HAP-1 (cell line): ENCODE data around the gene ADAMTS8.

ENCODE experiments used
- DNase-seq, 2 experiments: peaks; one replicate each; pipeline ENCODE4 v3.0.0-alpha.2; 2016 to 2020; ENCODE audit warnings: low spot score in 2 of 2
- H3K27me3 ChIP-seq: fragments of 250-450 bp; sonication (Bioruptor Pico); 2 replicates; pipeline ENCODE4 v1.5.1; 2020; ENCODE audit warnings: low read depth, mild to moderate bottlenecking, moderate library complexity
- H3K36me3 ChIP-seq: fragments of 250-450 bp; sonication (Bioruptor Pico); replicated peaks from 2 replicates; pipeline ENCODE4 v1.5.1; 2020; ENCODE audit warnings: mild to moderate bottlenecking
- H3K4me1 ChIP-seq: fragments of 250-450 bp; sonication (Bioruptor Pico); 2 replicates; pipeline ENCODE4 v1.5.1; 2020; ENCODE audit warnings: mild to moderate bottlenecking
- H3K4me3 ChIP-seq: fragments of 250-450 bp; sonication (Bioruptor Pico); 2 replicates; pipeline ENCODE4 v1.5.1; 2020; ENCODE audit warnings: mild to moderate bottlenecking, moderate library complexity
- H3K9me3 ChIP-seq: fragments of 250-450 bp; sonication (Bioruptor Pico); 2 replicates; pipeline ENCODE4 v1.5.1; 2020; ENCODE audit warnings: mild to moderate bottlenecking, moderate library complexity
- in situ Hi-C: fragments of 300-500 bp; cut with MboI; formaldehyde crosslinking; loops from 3 replicates; pipeline ENCODE4 v1.14.3; 2020; ENCODE audit warnings: low sequenced_read_pairs, inconsistent platforms, mixed read lengths

The ADAMTS8 gene

DNA sequence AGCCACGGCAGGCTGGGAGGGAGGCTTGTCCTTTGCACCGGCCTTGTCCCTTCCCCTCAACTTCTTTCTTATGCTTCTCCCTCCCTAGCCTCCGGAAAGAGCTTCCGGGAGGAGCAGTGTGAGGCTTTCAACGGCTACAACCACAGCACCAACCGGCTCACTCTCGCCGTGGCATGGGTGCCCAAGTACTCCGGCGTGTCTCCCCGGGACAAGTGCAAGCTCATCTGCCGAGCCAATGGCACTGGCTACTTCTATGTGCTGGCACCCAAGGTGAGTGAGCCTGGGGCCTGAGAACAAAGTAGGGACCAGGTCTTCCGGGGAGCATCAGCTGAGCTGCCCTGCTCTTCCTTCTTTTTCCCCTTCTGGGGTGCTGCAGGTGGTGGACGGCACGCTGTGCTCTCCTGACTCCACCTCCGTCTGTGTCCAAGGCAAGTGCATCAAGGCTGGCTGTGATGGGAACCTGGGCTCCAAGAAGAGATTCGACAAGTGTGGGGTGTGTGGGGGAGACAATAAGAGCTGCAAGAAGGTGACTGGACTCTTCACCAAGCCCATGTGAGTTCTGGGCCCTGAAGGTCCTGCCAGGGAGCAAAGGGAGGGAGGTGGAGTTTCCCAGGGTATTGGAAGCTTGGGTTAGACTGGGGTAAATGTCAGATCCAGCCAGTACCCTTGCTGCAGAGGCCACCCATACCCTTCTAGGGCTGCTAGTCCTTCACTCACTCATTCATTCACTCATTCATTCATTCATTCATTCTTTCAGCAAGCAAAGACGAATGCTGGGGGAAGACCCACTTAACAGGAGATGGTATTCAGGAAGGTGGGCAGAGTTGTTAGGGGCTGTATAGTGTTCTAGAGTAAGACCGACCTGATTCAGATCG lies 42.7 kb upstream of the ADAMTS8 start:
- Histone ChIP-seq H3K4me3 (no peak overlapping the region), H3K27me3 (no peaks in the 10 kb centered on the region), H3K9me3 (no peaks in the 10 kb centered on the region), H3K36me3 (no peaks in the 10 kb centered on the region), H3K4me1 (no peaks in the 10 kb centered on the region)
- DNase-seq, result no peak
- in situ Hi-C loops, result no loop called here

DNA sequence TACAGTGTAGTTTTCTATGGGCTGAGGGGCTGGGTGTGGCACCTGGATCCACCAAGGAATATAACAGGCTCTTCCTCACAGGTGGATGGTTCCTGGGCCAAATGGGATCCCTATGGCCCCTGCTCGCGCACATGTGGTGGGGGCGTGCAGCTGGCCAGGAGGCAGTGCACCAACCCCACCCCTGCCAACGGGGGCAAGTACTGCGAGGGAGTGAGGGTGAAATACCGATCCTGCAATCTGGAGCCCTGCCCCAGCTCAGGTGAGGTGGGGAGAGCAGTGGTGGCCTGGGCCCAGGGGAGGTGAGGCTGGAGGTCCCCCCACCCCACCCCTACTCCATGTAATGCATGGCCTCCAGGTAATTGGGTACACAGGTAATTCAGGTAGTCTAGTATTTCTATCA lies 40.8 kb upstream of the ADAMTS8 start:
- in situ Hi-C loops, result no loop called here
- H3K9me3 ChIP-seq, result no peaks in the 10 kb centered on the region
- H3K4me3 ChIP-seq, result no peak overlapping the region
- DNase-seq, result no peak
- no peaks in the 10 kb centered on the region for H3K4me1 ChIP-seq
- no peaks in the 10 kb centered on the region for H3K36me3 ChIP-seq
- no peaks in the 10 kb centered on the region for H3K27me3 ChIP-seq

DNA sequence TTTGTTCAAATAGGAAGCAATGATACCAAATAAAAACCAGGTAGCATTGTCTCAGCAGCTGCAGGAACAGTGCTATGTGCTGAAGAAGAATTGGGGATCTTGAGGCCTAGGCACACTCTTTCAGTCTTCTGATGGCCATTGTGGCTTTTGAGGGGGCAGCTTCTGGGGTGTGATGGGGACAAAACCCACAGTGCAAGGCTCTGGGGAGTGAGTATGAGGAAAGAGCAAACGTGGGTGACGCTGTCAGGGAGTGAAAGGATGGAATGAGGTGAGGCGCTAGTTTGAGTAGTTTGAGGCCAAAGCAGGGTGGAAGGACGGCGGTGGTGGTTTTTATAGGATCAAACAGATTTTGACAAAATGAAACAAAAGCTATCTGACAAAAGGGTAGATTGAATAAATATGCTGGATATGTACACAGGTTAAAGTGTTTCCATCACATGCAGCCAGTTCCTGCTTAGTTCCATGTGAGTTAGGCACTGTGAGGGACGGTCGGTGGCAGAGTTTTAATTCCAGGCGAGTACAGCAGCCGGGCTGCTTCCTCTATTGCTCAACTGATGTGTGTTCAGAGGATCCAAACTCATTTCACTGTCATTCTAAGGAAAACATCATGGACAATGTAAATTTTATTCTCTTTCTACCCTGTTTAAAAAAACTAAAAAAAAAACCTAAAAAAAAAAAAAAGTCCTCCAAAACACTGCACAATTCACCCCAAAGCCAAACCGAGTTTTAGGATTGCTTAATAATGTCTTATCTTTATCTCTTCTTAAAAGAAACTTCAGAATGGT lies 38.9 kb upstream of the ADAMTS8 start:
- Histone ChIP-seq H3K27me3 (no peaks in the 10 kb centered on the region), H3K9me3 (no peaks in the 10 kb centered on the region), H3K36me3 (no peaks in the 10 kb centered on the region), H3K4me1 (no peaks in the 10 kb centered on the region), H3K4me3 (no peak overlapping the region)
- in situ Hi-C loops, result no loop called here
- DNase-seq, result no peak

DNA sequence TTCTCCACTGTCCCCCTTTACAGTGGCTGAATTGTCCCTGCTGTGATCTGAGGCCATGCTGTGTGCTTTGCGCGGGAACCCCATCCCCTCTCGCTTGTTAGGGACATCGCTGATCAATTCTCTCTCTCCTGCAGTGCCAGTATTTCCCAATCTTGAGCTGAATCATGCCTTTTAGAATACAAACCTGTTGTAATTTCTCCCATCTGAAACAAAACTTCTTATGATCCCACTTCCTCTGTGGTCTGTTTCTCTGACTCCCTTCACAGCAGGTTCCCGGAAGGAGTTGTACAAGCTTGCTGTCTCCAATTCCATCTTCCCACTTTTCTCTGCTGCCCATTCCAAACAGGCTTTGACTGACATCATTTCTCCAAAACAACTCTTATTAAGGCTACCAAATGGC lies 36.9 kb upstream of the ADAMTS8 start:
- in situ Hi-C loops, result no loop called here
- Histone ChIP-seq H3K27me3 (no peaks in the 10 kb centered on the region), H3K4me1 (no peaks in the 10 kb centered on the region), H3K9me3 (no peaks in the 10 kb centered on the region), H3K4me3 (no peak overlapping the region), H3K36me3 (no peaks in the 10 kb centered on the region)
- no peak for DNase-seq

DNA sequence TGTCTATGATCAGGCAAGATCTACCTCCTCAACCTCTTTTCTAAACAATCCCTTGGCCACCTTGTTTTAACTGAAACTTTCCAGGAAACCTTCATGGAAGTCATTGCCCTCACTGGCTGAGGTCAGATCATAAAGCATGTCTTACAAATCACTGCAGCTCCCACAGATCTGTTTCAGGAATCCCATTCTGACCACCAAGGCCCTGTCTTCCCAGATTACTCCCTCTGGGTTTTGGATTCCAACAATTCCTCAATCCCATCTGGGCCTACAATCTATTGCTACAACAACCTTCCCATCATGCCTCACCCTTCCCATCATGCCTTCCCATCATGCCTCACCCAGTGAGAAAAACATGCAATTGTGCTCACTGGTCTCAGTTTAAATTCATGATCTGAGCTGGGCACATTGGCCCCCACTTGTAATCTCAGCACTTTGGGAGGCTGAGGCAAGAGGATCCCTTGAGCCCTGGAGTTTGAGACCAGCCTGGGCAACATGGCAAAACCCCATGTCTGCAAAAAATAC lies 35.9 kb upstream of the ADAMTS8 start:
- Histone ChIP-seq H3K4me3 (no peak overlapping the region), H3K36me3 (no peaks in the 10 kb centered on the region), H3K27me3 (no peaks in the 10 kb centered on the region), H3K9me3 (no peaks in the 10 kb centered on the region), H3K4me1 (no peaks in the 10 kb centered on the region)
- DNase-seq, result no peak
- in situ Hi-C loops, result no loop called here

DNA sequence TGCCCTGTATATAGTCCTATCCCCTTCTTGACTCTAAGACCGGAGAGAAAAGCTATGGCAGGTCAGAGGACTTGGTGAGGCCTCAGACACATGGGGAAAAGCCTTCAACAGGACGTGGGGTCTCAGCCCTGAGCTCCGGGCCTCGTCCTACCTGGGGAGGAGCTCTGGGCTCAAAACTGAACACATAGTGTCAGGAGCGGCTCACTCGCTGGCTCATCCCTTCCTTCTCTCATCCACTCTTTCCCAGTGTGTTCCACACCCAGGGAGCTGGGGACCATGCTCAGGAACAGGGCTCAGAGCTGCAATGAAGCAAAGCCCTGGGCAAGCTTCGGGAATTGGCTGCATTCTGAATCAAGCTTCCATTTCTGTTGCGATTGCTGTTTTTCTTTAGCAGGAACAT lies 34.5 kb upstream of the ADAMTS8 start:
- in situ Hi-C loops, result no loop called here
- no peaks in the 10 kb centered on the region for H3K36me3 ChIP-seq
- no peaks in the 10 kb centered on the region for H3K4me1 ChIP-seq
- no peaks in the 10 kb centered on the region for H3K9me3 ChIP-seq
- no peak overlapping the region for H3K4me3 ChIP-seq
- no peak for DNase-seq
- H3K27me3 ChIP-seq, result no peaks in the 10 kb centered on the region

DNA sequence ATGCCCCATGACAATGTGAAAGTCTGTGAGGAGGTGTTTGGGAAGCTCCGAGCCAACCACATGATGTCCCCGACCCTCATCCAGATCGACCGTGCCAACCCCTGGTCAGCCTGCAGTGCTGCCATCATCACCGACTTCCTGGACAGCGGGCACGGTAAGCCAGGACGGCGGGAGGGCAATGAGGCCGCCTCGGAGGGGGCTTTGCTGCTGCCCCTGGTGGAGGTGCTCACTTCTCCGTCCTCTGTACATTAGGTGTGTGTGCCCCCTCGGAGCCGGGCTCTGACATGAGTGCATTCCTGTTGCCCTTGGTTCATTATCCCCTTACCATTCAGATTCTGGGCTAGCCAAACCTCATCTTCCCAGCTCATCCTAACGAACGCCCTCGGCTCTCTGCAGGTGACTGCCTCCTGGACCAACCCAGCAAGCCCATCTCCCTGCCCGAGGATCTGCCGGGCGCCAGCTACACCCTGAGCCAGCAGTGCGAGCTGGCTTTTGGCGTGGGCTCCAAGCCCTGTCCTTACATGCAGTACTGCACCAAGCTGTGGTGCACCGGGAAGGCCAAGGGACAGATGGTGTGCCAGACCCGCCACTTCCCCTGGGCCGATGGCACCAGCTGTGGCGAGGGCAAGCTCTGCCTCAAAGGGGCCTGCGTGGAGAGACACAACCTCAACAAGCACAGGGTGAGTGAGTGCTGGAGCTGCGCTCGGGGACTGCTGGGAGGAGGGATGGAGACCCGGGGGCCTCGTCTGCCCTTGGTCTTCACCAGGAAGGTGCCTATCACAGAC lies 33.9 kb upstream of the ADAMTS8 start:
- Histone ChIP-seq H3K4me1 (no peaks in the 10 kb centered on the region), H3K4me3 (no peak overlapping the region), H3K27me3 (no peaks in the 10 kb centered on the region), H3K9me3 (no peaks in the 10 kb centered on the region), H3K36me3 (no peaks in the 10 kb centered on the region)
- in situ Hi-C loops, result no loop called here
- no peak for DNase-seq

DNA sequence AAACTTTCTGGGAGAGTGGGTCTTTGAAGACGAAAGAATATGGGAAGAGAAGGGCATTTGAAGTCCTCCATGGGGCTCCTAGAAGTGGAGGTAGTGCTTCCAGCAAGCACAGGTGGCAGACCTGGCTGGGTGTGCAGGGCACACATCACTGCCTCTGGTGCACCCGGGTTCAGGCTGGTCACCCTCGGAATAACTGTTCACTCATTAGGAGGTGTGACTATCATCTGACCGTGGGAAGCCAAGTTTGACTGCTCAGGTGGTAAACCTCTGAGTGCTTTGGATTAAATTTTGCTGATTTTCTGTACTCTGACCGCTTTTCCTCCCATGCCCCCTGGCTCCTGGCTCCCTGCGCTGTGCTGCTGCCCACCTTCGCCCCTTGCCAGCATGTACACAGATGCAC lies 31.1 kb upstream of the ADAMTS8 start:
- Histone ChIP-seq H3K27me3 (no peaks in the 10 kb centered on the region), H3K9me3 (no peaks in the 10 kb centered on the region), H3K36me3 (no peaks in the 10 kb centered on the region), H3K4me3 (no peak overlapping the region), H3K4me1 (no peaks in the 10 kb centered on the region)
- in situ Hi-C loops, result no loop called here
- DNase-seq, result no peak

DNA sequence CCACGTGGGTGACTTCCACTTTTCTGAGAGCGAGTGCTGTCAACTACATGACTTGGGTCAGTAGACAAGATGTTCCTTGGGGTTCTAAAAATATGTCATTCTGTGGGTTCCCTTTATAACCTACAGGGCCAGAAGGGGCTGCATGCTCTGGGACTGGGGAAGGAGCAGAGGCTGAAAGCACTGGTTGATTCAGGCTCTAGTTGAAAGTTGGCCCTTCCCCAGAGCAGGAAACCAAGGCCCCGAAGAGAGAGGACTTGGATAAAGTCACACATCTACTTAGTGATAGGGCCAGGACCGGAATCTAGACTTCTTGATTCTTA lies 30.0 kb upstream of the ADAMTS8 start:
- H3K27me3 ChIP-seq, result no peaks in the 10 kb centered on the region
- no peaks in the 10 kb centered on the region for H3K36me3 ChIP-seq
- H3K4me1 ChIP-seq, result no peaks in the 10 kb centered on the region
- no peak for DNase-seq
- no peak overlapping the region for H3K4me3 ChIP-seq
- in situ Hi-C loops, result no loop called here
- no peaks in the 10 kb centered on the region for H3K9me3 ChIP-seq

DNA sequence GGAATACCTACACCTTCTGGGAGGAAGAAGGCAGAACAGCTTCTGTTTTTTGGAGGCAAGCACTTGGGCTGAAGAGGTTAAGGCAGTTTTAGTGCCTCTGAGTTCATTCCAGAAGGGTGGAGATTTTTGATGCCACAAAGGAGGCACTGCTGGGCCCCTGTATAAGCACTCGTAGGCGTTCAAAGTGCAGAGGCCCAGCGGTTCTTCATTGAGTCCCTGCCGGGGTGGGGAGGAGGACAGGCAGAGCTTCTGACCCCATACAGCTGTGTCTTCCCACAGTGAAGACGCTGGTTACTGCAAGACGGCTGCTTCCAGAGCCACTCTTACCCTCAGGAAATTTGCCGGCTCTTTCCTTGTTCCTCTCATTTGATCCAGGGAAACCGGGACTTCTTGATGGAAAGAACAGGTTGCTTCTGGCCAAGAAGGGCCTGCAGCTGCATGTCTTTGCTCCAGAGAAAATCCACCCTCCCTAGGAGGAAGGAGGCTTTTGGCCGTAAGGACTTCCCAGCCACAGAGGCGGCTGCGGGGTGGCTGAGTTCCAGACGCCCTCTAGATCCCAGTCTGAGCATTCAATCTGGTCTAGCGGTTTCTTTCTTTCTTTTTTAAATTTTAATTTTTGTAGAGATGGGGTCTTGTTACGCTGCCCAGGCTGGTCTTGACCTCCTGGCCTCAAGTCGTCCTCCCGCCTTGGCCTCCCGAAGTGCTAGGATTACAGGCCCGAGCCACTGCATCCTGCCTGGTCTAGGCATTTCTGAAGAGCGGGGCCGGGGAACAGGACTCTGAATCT lies 29.4 kb upstream of the ADAMTS8 start:
- in situ Hi-C loops, result no loop called here
- H3K4me3 ChIP-seq, result no peak overlapping the region
- no peak for DNase-seq
- H3K36me3 ChIP-seq, result no peaks in the 10 kb centered on the region
- no peaks in the 10 kb centered on the region for H3K9me3 ChIP-seq
- no peaks in the 10 kb centered on the region for H3K27me3 ChIP-seq
- no peaks in the 10 kb centered on the region for H3K4me1 ChIP-seq

DNA sequence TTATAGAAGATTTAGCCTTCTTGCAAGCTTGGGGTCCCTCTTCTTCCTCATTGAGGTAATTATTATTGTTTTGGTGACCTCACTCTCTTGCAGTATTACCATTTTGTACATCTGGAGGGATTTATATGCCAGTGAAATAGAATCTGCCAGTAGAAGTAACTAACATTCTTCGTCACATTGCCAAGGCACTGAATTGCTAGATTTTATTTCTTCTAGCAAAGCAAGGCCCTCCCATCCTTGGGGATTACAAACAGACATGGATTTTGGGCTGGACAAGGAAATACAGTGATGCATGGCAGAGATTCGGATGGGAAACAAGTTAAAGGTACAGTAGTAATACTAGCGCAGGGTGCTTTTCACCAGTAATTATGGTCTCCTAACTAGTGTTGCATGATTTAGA lies 27.9 kb upstream of the ADAMTS8 start:
- H3K4me3 ChIP-seq, result no peak overlapping the region
- in situ Hi-C loops, result no loop called here
- no peaks in the 10 kb centered on the region for H3K27me3 ChIP-seq
- no peaks in the 10 kb centered on the region for H3K36me3 ChIP-seq
- H3K9me3 ChIP-seq, result no peaks in the 10 kb centered on the region
- H3K4me1 ChIP-seq, result no peaks in the 10 kb centered on the region
- DNase-seq, result no peak

DNA sequence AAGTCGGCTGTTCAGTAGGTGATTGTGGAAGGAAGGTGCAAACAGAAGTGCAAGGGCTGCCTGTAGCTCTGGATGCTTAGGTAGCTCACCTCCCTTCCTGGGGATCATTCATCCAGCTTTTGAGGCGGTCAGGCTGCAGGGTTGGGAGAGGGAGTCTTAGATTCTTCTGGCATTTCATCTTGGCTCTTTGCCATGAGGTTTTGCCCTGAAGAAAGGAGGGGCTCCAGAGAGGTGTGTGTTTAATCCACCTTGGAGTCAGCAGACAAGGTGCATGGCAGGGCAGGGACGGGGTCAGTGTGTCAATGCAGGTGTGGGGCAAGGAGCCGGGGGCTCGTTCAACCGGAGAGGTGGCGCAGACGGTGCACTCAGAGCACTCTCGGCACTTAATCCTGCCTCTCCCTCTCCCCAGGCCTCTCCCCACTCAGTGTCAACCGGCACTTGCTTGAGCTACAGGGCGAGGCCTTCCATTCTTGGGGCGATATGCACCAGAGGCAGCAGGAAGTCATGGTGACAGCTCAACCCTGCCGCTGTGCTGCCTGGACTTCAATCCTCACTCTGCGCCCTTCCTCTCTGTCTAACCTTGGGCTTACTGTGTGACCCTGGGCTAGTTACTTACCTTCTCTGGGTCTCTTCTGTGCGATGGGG lies 27.2 kb upstream of the ADAMTS8 start:
- DNase-seq, result no peak
- no peak overlapping the region for H3K4me3 ChIP-seq
- H3K27me3 ChIP-seq, result no peaks in the 10 kb centered on the region
- no peaks in the 10 kb centered on the region for H3K9me3 ChIP-seq
- H3K36me3 ChIP-seq, result no peaks in the 10 kb centered on the region
- no peaks in the 10 kb centered on the region for H3K4me1 ChIP-seq
- in situ Hi-C loops, result no loop called here
